ENCODE measurements around the gene PRKCQ. TPM values are rescaled to one million over a fixed set of nuclear protein-coding genes. Genes with fewer than 3 reads are reported as not detected.

The PRKCQ gene
- total RNA-seq, 1 donor from 2014 or later = 2.1 TPM

- no peak for DNase-seq (ENCODE audit: low read depth)
- no peaks in the 10 kb centered on the region for H3K79me2 ChIP-seq (ENCODE audit: insufficient read depth, low read length)
- no peaks in the 10 kb centered on the region for H3K9me3 Mint-ChIP-seq (ENCODE audit: unreplicated experiment)
Measured at GRCh38 chr10:6563075-6563474, 17.0 kb downstream of the PRKCQ start.

GRCh38 chr10:6562221-6562620 lies 17.9 kb downstream of the PRKCQ start:
- Histone ChIP-seq H3K4me2 (ENCODE audit: low read length) (no peak overlapping the region), H3K79me2 (ENCODE audit: insufficient read depth, low read length) (no peaks in the 10 kb centered on the region), H3K4me3 (ENCODE audit: insufficient read depth, low read depth, low read length) (no peak overlapping the region), H3K27ac (ENCODE audit: low read depth, low read length) (no peak overlapping the region), H4K20me1 (ENCODE audit: insufficient read depth, low read length) (no peaks in the 10 kb centered on the region), H3K36me3 (ENCODE audit: insufficient read depth, low read length) (no peaks in the 10 kb centered on the region), H3K9ac (ENCODE audit: low read length) (no peak overlapping the region), H3K27me3 (ENCODE audit: insufficient read depth, low read length) (no peaks in the 10 kb centered on the region), H3K4me1 (ENCODE audit: insufficient read depth, low read length) (no peaks in the 10 kb centered on the region), H3K9me3 (ENCODE audit: insufficient read depth, low read depth, low read length) (no peaks in the 10 kb centered on the region), H2AFZ (ENCODE audit: low read depth, low read length) (no peak overlapping the region)
- H3K27ac Mint-ChIP-seq (ENCODE audit: unreplicated experiment) = no peak overlapping the region
- DNase-seq (ENCODE audit: low read depth) (no peak), FAIRE-seq (no peak)
- H3K4me3 Mint-ChIP-seq (ENCODE audit: unreplicated experiment) = no peak overlapping the region
- no peaks in the 10 kb centered on the region for H3K4me1 Mint-ChIP-seq (ENCODE audit: low read depth, unreplicated experiment)
- H3K9me3 Mint-ChIP-seq (ENCODE audit: unreplicated experiment) = no peaks in the 10 kb centered on the region
- TF ChIP-seq EZH2 (IDR thresholded peaks at IDR 0.05; ENCODE audit: insufficient read depth, low read length) = no peak
- TF ChIP-seq CTCF (IDR thresholded peaks at IDR 0.05; ENCODE audit: insufficient read depth, low read depth, low read length) = no peak
- H3K36me3 Mint-ChIP-seq (ENCODE audit: low read depth, unreplicated experiment) = no peaks in the 10 kb centered on the region
- H3K27me3 Mint-ChIP-seq (ENCODE audit: low read depth, unreplicated experiment) = no peaks in the 10 kb centered on the region

More at GRCh38 chr10:6563075-6563474, 17.0 kb downstream of the PRKCQ start:
- Histone ChIP-seq H3K9ac (ENCODE audit: low read length) (no peak overlapping the region), H3K36me3 (ENCODE audit: insufficient read depth, low read length) (no peaks in the 10 kb centered on the region), H3K4me3 (ENCODE audit: insufficient read depth, low read depth, low read length) (no peak overlapping the region), H3K4me2 (ENCODE audit: low read length) (no peak overlapping the region), H2AFZ (ENCODE audit: low read depth, low read length) (no peak overlapping the region), H3K27ac (ENCODE audit: low read depth, low read length) (no peak overlapping the region), H3K27me3 (ENCODE audit: insufficient read depth, low read length) (no peaks in the 10 kb centered on the region), H3K9me3 (ENCODE audit: insufficient read depth, low read depth, low read length) (no peaks in the 10 kb centered on the region), H3K4me1 (ENCODE audit: insufficient read depth, low read length) (no peaks in the 10 kb centered on the region), H4K20me1 (ENCODE audit: insufficient read depth, low read length) (no peaks in the 10 kb centered on the region)
- no peaks in the 10 kb centered on the region for H3K4me1 Mint-ChIP-seq (ENCODE audit: low read depth, unreplicated experiment)
- TF ChIP-seq EZH2 (IDR thresholded peaks at IDR 0.05; ENCODE audit: insufficient read depth, low read length) = no peak
- no peak for TF ChIP-seq CTCF (IDR thresholded peaks at IDR 0.05; ENCODE audit: insufficient read depth, low read depth, low read length)
- H3K27ac Mint-ChIP-seq (ENCODE audit: unreplicated experiment) = no peak overlapping the region
- no peaks in the 10 kb centered on the region for H3K36me3 Mint-ChIP-seq (ENCODE audit: low read depth, unreplicated experiment)
- H3K4me3 Mint-ChIP-seq (ENCODE audit: unreplicated experiment) = no peak overlapping the region
- H3K27me3 Mint-ChIP-seq (ENCODE audit: low read depth, unreplicated experiment) = no peaks in the 10 kb centered on the region
- FAIRE-seq = no peak

- Mint-ChIP-seq H3K36me3 (ENCODE audit: low read depth, unreplicated experiment) (no peaks in the 10 kb centered on the region), H3K4me3 (ENCODE audit: unreplicated experiment) (no peak overlapping the region), H3K27me3 (ENCODE audit: low read depth, unreplicated experiment) (no peaks in the 10 kb centered on the region), H3K27ac (ENCODE audit: unreplicated experiment) (no peak overlapping the region), H3K9me3 (ENCODE audit: unreplicated experiment) (no peaks in the 10 kb centered on the region), H3K4me1 (ENCODE audit: low read depth, unreplicated experiment) (no peaks in the 10 kb centered on the region)
- Histone ChIP-seq H3K79me2 (ENCODE audit: insufficient read depth, low read length) (no peaks in the 10 kb centered on the region), H3K4me1 (ENCODE audit: insufficient read depth, low read length) (no peaks in the 10 kb centered on the region), H3K27me3 (ENCODE audit: insufficient read depth, low read length) (no peaks in the 10 kb centered on the region), H3K4me2 (ENCODE audit: low read length) (no peak overlapping the region), H3K27ac (ENCODE audit: low read depth, low read length) (no peak overlapping the region), H3K4me3 (ENCODE audit: insufficient read depth, low read depth, low read length) (no peak overlapping the region), H3K36me3 (ENCODE audit: insufficient read depth, low read length) (no peaks in the 10 kb centered on the region), H3K9me3 (ENCODE audit: insufficient read depth, low read depth, low read length) (no peaks in the 10 kb centered on the region), H3K9ac (ENCODE audit: low read length) (no peak overlapping the region), H4K20me1 (ENCODE audit: insufficient read depth, low read length) (no peaks in the 10 kb centered on the region), H2AFZ (ENCODE audit: low read depth, low read length) (no peak overlapping the region)
- TF ChIP-seq CTCF (IDR thresholded peaks at IDR 0.05; ENCODE audit: insufficient read depth, low read depth, low read length) = no peak
- TF ChIP-seq EZH2 (IDR thresholded peaks at IDR 0.05; ENCODE audit: insufficient read depth, low read length) = no peak
- DNase-seq (ENCODE audit: low read depth) = no peak
- FAIRE-seq = no peak
Measured at GRCh38 chr10:6561552-6561951, 18.5 kb downstream of the PRKCQ start.
